Activated T-helper 9 cell treated with anti-CD3 and anti-CD28 coated beads, Interleukin-2, amount 50 U/mL, for 16 hours (primary cell): Measurements from ENCODE around the gene GLUL.
"Not testable (repeated sequence)": the region's sequence is repeated elsewhere in the genome, so short reads cannot be mapped to it uniquely, and the experiment has no call there.

ENCODE experiments used
- DNase-seq: peaks from one replicate; pipeline ENCODE4 v3.0.0-alpha.2; 2020; ENCODE audit warnings: low read depth

GLUL gene

DNA sequence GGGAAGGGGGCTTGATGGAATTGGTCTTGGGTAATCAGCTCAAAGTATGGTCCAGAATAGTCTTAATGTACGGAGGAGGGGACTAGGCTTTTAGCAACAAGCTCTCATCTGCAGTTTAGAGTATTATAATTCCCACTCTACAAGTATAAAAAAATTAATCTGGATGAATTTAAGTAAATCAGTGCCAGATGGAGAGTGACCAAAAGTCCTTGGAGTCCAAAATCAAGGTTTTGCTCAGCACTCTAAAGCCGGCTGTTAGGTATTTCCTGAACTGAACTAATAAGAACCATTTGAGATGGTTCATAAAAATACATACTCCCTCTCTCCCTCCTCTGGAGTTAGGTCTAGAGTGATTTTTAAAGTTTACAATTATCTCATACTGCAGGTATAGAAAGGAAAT lies 23.7 kb downstream of the GLUL start:
- DNase-seq: no peak

DNA sequence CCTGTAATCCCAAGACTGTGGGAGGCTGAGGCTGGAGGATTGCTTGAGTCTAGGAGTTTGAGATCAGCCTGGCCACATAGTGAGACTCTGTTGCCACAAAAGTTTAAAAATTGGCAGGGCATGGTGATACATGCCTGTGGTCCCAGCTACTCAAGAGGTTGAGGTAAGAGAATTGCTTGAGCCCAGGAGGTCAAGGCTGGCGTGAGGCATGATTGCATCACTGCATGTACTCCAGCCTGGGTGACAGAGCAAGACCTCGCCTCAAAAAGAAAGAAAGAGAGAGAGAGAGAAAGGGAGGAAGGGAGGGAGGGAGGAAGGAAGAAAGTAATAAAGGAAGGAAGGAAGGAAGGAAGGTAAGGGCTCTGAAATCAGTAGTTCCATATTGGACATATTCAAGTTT lies 25.0 kb downstream of the GLUL start:
- DNase-seq: no peak

DNA sequence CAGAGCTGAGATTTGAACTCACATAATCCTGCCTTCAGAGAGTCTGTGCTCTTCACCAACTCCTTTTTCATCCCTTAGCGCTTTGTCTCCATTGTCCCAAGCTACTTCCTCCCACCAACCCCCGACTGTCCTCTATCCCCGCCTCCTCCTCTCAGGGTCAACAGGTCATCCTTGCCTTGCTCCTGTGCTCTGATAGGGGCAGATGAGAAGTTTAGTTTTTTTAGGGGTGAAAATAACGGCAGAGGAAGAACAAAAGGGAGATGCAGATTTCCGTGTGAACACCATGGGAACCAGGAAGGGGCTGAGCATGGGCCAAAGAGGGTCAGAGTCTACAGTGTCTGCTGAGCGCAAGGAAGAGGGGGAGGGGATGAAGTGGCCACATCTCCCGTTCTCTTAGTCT lies 31.9 kb downstream of the GLUL start:
- no peak for DNase-seq

DNA sequence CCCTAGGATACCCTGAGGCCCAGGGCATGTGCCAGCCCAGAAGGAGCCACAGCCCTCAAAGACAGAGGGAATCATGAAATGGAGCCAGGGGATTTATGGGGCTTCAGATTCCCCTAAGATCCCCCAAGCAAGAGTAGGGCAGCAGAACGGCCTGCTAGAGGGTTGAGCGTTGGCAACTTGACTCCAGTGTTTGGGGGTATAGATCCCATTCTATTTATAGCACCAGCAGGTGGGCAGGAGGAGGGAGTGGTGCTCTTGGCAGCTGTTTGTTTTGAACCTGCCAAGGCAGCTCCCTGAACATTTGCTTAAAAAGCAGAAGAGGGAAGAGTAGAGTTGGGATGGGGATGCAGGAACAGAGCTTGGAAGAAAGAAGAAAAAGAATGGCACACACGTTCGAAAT lies 33.7 kb downstream of the GLUL start:
- DNase-seq: no peak

DNA sequence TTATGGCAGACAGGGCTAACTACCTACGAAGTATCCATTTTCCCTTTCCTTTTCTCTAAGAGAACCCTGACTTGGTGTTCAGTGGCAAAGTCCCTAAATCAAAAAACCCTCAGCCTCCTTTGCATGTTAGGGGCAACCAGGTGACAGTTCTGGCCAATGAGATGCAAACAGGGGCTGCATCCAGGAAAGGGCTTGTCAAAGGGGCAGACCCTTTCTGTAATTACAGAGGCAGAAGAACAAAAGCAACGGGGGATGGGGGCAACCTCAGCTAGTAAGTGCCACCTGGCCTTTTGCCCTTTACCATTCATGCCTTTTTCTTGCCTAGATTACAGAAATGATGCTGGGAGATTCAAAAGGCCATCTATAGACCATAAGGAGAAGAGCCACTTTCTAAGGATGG lies 34.4 kb downstream of the GLUL start:
- no peak for DNase-seq

DNA sequence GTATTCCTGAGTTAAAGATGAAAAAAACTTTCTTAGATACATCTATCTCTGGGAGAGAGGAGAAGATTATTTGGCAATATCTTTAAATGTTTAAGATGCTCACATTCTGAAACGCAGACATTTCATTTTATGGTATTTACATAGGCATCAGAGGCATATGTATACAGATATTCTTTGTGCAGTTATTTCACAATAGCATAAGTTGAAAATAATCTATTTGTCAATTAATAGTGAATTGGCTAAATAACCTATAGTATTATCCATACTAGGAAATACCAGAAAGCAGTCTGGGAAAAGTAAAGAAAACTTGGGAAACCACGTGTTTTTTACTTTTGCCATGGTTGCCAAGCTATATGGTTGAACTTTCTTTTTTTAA lies 35.9 kb downstream of the GLUL start:
- no peak for DNase-seq

DNA sequence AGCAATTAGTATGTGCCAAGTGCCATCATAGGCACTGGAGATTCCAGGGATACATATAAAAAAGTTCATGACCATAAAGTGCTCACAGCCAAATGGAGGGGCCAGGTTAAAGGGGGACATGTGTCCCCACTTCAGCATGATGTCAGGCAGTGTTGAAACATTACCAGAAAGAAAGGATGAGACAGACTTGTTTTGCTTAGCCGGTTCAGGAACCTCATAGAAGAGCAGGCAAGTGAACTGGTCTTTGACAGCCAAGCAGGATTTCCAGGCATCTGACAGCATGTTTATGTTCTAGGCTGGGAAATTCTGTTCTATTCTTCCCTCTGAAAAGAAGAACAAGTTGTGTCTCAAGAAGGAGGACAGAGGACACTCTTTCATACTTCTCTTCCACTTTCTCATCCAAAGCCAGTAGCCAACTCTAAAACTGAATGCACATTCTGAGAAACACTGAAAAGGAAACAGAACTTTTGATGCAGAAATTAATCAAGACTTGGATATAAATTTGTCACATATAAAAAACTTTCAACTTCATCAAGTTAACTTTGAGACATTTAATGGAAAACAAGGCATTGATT lies 39.7 kb downstream of the GLUL start:
- DNase-seq: no peak

DNA sequence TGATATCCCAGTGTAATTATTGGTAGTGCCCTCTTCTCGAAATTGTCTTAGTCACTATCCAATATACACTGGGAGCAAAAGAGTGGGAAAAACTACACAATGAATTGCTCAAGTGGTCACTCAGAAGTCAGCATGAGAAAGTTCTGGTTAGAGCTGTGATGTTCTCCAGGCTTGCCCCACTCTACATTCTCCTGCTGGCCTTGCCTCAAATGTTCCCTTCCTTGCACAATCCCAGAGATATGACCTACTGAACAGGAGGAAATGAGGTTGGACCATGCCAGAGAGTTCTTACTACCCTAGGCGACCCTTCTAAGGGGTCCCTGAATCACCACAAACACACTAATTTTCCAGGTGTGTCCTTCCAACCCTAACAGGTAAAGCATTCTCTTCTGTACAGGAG lies 40.8 kb downstream of the GLUL start:
- DNase-seq: no peak

DNA sequence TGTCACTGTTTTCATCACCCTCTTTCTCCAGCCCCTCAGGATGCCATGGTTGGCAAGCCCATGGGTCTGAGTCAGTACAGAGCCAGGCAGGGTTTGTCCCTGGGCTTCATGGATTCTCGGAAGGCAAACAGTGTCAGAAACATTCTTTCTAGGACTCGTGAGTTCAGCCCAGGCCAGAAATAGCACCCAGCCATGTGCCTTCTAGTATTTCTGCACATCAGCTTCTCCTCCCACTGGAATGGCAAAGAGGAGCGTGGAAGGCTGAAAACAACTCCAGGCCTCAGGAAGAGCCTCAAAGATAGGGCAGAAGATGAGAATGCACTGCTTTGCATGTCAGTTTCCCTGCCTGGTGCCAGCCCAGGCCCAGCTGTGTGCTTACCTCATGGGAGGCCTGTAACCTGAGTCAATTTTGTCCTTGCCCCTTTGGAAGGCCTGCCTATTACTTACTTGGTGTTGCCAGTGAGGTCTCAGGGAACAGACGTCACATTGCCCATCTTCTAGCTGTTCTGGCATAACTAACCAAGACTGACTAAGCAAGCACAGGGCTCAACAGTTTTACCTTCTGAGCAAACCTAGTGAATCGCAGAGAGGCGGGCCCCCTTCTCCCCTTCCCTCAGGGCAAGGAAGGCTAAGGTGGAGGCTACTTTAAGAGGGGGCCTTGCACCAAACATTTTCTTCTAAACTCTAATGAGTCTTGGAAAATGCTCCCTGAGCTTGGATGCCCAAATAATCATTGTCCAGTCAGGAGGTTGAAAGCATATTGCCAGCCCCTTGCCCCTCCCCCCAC lies 42.4 kb downstream of the GLUL start:
- DNase-seq: no peak

DNA sequence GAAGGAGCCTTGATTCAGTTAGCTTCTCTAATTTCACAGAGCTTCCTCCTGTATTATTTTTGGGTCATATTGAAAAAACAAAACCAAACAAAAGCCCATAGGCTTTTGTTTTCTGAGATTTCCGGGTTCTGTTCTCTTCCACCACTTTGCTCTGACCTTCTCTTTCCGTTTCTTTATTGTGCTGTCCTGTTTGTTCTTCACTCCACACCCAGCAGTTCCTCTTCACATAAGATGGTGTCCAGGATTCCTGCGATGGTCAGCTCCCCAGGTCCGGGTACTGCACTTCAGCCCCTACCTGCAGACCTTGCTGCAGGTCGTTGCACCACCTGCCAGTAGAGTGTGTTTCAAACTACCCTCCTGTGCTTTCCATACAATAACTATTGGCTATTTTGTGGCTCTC lies 44.6 kb downstream of the GLUL start:
- no peak for DNase-seq

DNA sequence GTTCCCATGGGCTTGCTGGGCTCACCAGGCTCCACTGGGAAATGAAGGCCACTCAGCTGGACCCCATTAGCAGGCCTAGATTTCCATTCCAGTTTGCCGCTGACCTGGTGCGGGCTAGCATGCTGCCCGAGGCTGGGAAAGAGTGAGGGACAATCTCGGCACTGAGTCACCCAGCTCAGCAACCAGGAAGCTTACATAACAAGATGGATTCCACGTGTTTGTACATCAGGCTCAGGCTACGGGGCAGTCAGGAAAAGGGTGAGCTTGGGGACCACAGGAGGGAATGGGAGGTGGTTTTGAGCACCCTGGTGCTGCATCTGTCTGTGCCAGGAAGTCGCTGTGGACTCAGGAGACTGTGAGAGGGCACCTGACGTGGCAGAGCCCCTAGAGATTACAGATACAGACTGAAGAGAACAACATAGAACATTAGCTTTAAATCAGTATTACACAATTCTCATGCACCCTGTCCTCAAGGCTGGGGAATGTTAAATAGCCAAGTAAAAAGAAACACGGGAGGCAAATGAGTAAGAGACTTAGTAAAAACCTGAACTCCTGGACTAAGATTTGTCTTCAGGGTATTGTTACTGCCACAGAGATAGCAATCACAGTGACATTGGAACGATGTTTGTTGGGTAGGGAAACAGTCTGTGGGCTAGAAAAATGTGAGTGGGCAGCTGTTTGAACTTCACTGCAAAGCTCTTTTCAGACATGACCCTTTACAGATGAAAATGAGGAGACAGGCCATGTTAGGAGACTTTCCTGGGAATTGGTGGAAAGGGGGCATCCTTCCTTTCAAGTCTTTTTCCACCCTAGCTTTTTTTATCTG lies 51.1 kb downstream of the GLUL start:
- no peak for DNase-seq

DNA sequence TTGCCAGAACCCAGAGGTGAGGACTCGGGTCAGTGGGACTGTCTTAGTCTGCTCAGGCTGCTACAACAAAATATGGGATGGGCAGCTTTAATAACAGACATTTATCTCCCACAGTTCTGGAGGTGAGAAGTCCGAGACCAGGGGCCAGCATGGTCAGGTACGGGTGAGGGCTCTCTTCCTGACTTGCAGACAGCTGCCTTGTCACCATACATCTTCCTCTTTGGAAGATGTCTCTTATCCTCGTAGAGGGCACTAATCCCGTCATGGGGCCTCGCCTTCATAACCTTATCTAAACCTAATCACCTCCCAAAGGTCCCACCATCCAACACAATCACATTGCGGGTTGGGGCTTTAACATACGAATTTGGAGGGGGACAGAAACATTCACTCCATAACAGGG lies 51.9 kb downstream of the GLUL start:
- DNase-seq: no peak

DNA sequence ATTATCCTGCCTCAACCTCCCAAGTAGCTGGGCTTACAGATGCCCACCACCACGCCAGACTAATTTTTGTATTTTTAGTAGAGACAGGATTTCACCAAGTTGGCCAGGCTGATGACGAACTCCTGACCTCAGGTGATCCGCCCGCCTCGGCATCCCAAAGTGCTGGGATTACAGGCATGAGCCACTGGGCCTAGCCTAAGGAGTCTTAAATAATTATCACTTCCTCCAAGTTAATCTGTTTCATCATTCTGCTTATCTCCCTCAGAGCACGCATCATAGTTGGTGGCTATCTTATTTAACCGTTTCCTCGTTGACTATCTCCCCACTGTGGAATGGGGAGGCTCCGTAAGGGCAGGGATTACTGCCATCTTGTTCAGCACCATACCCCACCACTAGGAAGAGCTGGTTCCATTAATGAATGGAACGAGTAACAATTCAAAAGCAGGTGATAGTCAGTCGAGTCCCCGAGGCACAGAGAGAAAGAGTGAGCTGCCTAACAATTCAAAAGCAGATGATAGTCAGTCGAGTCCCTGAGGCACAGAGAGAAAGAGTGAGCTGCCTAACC lies 52.7 kb downstream of the GLUL start:
- no peak for DNase-seq

DNA sequence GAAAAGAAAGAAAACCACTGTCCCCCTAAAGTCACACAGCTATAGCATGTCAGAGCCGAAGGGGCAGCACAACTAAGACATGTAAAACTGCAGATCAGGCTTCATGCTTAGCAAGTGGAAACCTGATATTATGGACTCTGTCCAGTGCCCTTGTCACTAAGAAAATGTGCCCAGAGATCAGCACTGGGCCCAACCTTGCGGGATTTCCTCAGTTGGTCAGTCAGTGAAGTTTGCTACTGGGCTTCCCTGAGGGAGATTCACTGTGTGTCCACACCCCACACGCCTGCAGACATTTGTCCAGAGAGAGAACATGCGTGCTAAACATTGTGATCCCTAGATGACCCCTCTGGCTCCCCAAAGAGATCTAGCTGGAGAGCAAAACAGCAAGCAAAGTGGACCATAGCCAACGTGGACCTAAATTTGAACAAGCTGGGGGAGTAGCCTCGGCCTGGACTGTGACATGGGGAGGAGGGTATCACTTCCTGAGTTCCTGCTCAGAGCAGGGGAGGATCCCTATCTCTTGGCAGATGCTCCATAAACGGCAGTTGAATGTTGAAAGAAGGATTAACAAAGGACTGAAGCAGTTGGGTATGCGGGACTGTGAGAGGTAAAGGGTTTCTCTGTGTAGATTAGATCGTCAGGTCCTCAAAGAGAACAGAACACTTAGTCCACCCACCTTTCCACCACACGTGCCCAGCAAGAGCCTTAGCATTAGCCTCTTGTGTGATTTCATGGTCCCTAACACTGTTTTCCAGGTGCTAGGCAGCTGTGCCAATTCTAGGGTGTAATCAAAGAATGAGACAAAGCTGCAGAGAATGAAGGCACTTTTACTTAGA lies 53.6 kb downstream of the GLUL start:
- DNase-seq: no peak

DNA sequence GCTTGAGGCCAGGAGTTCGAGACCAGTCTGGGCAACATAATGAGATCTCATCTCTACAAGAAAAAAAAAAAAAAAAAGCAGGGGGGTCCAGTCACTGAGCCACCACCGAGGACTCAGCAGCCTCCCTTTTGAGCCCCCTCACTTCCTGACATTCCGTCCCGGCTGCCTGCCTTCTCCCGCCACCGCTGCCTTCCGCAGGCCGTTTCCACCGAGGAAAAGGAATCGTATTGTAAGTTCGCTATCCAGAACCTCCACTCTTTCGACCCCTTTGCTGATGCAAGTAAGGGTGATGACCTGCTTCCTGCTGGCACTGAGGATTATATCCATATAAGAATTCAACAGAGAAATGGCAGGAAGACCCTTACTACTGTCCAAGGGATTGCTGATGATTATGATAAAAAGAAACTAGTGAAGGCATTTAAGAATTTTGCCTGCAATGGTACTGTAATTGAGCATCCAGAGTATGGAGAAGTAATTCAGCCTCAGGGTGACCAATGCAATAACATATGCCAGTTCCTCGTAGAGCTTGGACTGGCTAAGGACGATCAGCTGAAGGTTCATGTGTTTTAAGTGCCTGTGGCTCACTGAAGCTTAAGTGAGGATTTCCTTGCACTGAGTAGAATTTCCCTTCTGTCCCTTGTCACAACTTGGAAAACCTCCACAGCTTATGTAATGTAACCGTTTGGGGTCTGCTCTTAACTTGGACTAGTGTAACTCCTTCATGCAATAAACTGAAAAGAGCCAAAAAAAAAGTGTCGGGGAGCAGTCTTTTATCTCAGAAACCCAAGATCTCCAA lies 55.6 kb downstream of the GLUL start:
- no peak for DNase-seq

DNA sequence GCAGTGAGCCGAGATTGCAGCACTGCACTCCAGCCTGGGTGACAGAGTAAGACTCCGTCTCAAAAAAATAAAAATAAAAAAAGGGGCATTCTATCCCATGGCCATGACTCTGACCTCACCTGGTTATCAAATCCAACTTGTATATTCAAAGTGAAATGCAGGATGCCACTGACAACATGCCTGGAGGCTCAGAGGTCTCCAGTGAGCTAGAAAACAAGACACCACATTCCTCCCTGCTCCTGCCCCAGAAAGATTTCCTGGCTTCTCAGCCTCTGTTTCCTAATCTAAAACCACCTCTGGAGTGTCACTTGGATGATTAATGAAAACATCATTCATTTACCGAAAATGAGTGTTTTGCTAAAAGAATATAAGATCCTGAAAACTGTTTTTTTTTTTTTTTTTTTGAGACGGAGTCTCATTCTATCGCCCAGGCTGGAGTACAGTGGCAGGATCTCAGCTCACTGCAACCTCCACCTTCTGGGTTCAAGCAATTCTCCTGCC lies 58.5 kb downstream of the GLUL start:
- DNase-seq: not testable (repeated sequence)

DNA sequence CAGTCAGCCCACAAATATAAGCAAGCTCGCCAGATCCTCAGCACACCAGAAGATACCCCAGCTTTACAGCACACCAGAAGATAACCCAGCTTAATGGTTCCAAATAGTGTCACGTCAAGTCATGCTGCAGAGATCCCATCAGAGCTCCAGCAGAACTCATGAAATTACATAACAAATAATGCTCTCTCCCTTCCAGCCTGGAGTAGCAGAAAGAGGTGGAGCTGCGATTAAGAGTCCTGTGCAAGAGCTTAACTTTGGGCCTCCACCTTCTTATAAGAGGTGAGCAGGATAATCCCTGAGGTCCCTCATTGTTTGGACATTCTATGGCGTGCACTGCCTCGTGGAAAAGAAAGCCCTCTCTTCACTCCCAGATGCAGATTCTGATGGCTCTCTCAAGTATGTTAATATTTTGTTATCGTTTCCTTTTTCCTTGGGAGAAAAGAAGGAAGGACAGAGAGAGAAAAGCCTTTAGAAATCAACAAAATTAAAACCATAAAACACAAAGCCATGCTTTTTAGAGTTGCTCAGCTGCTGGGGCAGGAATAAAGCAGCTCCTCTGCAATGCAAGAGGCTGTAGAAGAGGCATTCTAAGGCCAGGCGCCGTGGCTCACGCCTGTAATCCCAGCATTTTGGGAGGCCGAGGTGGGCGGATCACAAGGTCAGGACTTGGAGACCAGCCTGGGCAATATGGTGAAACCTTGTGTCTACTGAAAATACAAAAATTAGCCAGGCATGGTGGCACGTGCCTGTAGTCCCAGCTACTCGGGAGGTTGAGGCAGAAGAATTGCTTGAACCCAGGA lies 59.1 kb downstream of the GLUL start:
- no peak for DNase-seq
